Hepatocyte (in vitro differentiated cells): ENCODE data around the gene PIP4K2C.

Experiments used
- EZH2 ChIP-seq: fragments of 200-600 bp; sonication (generic); IDR thresholded peaks from 2 replicates; pipeline ENCODE4 v1.6.1; 2016; ENCODE audit warnings: antibody characterized with exemption, mild to moderate bottlenecking, borderline replicate concordance
- TF ChIP-seq, protein P1 (sequence below): fragments of 200-600 bp; sonication (generic); IDR thresholded peaks from 2 replicates; pipeline ENCODE4 v1.5.1; 2016; ENCODE audit warnings: antibody characterized with exemption, mild to moderate bottlenecking; ENCODE audit not compliant: poor library complexity

DNA sequence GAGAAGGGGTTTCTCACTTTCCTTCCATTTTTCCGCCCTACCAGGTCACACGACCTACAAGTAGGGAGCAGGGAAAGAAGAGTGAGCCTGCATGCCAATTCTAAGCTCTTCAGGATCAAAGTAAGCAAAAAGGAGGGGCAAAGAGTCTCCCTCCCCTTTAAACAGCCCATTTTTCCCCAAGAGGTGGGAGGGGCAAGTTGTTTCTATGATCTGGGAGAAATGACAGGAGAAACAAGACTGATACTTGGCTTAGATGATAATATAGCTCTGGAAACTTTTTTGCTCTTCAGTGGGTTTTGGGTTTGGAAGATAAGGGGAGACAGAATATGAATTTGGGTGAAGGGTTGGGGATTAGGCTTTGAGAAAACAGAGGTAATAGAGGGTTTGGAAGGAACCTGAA, 15.4 kb downstream of the PIP4K2C start:
- TF ChIP-seq EZH2 = no peak
- TF ChIP-seq, protein P1, sequence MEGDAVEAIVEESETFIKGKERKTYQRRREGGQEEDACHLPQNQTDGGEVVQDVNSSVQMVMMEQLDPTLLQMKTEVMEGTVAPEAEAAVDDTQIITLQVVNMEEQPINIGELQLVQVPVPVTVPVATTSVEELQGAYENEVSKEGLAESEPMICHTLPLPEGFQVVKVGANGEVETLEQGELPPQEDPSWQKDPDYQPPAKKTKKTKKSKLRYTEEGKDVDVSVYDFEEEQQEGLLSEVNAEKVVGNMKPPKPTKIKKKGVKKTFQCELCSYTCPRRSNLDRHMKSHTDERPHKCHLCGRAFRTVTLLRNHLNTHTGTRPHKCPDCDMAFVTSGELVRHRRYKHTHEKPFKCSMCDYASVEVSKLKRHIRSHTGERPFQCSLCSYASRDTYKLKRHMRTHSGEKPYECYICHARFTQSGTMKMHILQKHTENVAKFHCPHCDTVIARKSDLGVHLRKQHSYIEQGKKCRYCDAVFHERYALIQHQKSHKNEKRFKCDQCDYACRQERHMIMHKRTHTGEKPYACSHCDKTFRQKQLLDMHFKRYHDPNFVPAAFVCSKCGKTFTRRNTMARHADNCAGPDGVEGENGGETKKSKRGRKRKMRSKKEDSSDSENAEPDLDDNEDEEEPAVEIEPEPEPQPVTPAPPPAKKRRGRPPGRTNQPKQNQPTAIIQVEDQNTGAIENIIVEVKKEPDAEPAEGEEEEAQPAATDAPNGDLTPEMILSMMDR = no peak
